IMR-90 (cell line): ENCODE measurements around the gene GPRC5B. TPM values are rescaled to one million over a fixed set of nuclear protein-coding genes. Genes with fewer than 3 reads are reported as not detected.

Experiments used
- ATAC-seq: fragments of 200-7000 bp; cut with Tn5 transposase; 2 replicates; pipeline ENCODE4 v1.9.1; 2020; ENCODE audit warnings: low read depth, mild to moderate bottlenecking, moderate library complexity
- BruUV-seq: library from RNA; stranded (reverse); fragments of 400-500 nt; replicated peaks from 2 replicates; lab custom pipeline; 2021; lab: Mats Ljungman, UMichigan
- CTCF ChIA-PET: fragments of 300-600 bp; formaldehyde crosslinking; extraction: SDS; loops from one replicate; lab custom pipeline; 2021; ENCODE audit warnings: antibody characterized with exemption; lab: Yijun Ruan, JAX
- POLR2A ChIA-PET: fragments of 300-600 bp; sonication (Branson Sonifier 250); formaldehyde crosslinking; loops from one replicate; lab custom pipeline; 2022; ENCODE audit warnings: antibody characterized with exemption; ENCODE audit not compliant: unreplicated experiment; lab: Charles Lee
- DNase-seq: peaks from one replicate; pipeline ENCODE4 v3.0.0; 2013
- H2AFZ ChIP-seq: replicated peaks from 2 replicates; pipeline ENCODE3; 2013; ENCODE audit warnings: low read length, mild to moderate bottlenecking; ENCODE audit not compliant: poor library complexity
- H2AK5ac ChIP-seq: 2 replicates; pipeline ENCODE4 v1.6.1; 2013; ENCODE audit warnings: low read depth, low read length, inconsistent platforms
- H2AK9ac ChIP-seq: replicated peaks from 2 replicates; pipeline ENCODE3; 2013; ENCODE audit warnings: mild to moderate bottlenecking, low read depth, low read length, moderate library complexity; ENCODE audit not compliant: poor library complexity
- H2BK120ac ChIP-seq: 2 replicates; pipeline ENCODE4 v1.6.1; 2013; ENCODE audit warnings: low read depth, low read length, inconsistent platforms
- H2BK15ac ChIP-seq: 3 replicates; pipeline ENCODE4 v1.6.1; 2013; ENCODE audit warnings: low read depth, low read length, inconsistent platforms
- H2BK20ac ChIP-seq: 2 replicates; pipeline ENCODE4 v1.6.1; 2013; ENCODE audit warnings: low read depth, mild to moderate bottlenecking, inconsistent platforms, low read length, moderate library complexity
- H2BK5ac ChIP-seq: 2 replicates; pipeline ENCODE4 v1.6.1; 2013; ENCODE audit warnings: mild to moderate bottlenecking, low read depth, low read length, inconsistent platforms; ENCODE audit not compliant: poor library complexity, severe bottlenecking
- H3K14ac ChIP-seq: replicated peaks from 2 replicates; pipeline ENCODE4 v1.6.1; 2013; ENCODE audit warnings: low read depth, low read length, inconsistent platforms
- H3K18ac ChIP-seq: 2 replicates; pipeline ENCODE4 v1.6.1; 2013; ENCODE audit warnings: low read depth, low read length, control low read depth
- H3K23ac ChIP-seq: 2 replicates; pipeline ENCODE4 v1.6.1; 2013; ENCODE audit warnings: low read depth, low read length, inconsistent platforms
- H3K27ac ChIP-seq: 2 replicates; pipeline ENCODE4 v1.5.1; 2013; ENCODE audit warnings: mild to moderate bottlenecking, control low read depth, low read length; ENCODE audit not compliant: insufficient read depth
- H3K27me3 ChIP-seq: 2 replicates; pipeline ENCODE4 v1.6.1; 2013; ENCODE audit warnings: low read length; ENCODE audit not compliant: control insufficient read depth, insufficient read depth
- H3K36me3 ChIP-seq: 2 replicates; pipeline ENCODE4 v1.6.1; 2013; ENCODE audit warnings: low read length, mixed read lengths; ENCODE audit not compliant: control insufficient read depth, insufficient read depth
- H3K4ac ChIP-seq: 2 replicates; pipeline ENCODE4 v1.6.1; 2013; ENCODE audit warnings: low read depth, low read length, inconsistent platforms
- H3K4me1 ChIP-seq: 2 replicates; pipeline ENCODE4 v1.6.1; 2013; ENCODE audit warnings: low read length, mixed read lengths; ENCODE audit not compliant: control insufficient read depth, insufficient read depth
- H3K4me2 ChIP-seq: 2 replicates; pipeline ENCODE4 v1.6.1; 2013; ENCODE audit warnings: low read depth, mild to moderate bottlenecking, control low read depth, low read length, moderate library complexity
- H3K4me3 ChIP-seq: 2 replicates; pipeline ENCODE4 v1.5.1; 2013; ENCODE audit warnings: low read depth, mild to moderate bottlenecking, control low read depth, low read length, moderate library complexity; ENCODE audit not compliant: insufficient read depth
- H3K56ac ChIP-seq: 2 replicates; pipeline ENCODE4 v1.6.1; 2013; ENCODE audit warnings: low read length, inconsistent platforms; ENCODE audit not compliant: insufficient read depth; ENCODE audit errors: extremely low read depth
- H3K79me1 ChIP-seq, 2 experiments: 2 replicates each; pipeline ENCODE4 v1.6.1; 2013; ENCODE audit warnings: low read length in 2 of 2, inconsistent platforms in 1 of 2, low read depth in 1 of 2
- H3K9ac ChIP-seq: 2 replicates; pipeline ENCODE4 v1.6.1; 2013; ENCODE audit warnings: low read depth, low read length, control low read depth
- H3K9me1 ChIP-seq: 2 replicates; pipeline ENCODE4 v1.6.1; 2013; ENCODE audit warnings: low read length, inconsistent platforms; ENCODE audit not compliant: insufficient read depth
- H3K9me3 ChIP-seq: 2 replicates; pipeline ENCODE4 v1.6.1; 2013; ENCODE audit warnings: low read length; ENCODE audit not compliant: control insufficient read depth, insufficient read depth
- H4K20me1 ChIP-seq: 2 replicates; pipeline ENCODE4 v1.6.1; 2013; ENCODE audit warnings: low read length, inconsistent platforms; ENCODE audit not compliant: insufficient read depth
- H4K5ac ChIP-seq: 2 replicates; pipeline ENCODE4 v1.6.1; 2013; ENCODE audit warnings: mild to moderate bottlenecking, low read depth, low read length, control low read depth
- H4K8ac ChIP-seq, 2 experiments: 2 replicates each; pipeline ENCODE4 v1.6.1; 2013; ENCODE audit warnings: low read depth in 2 of 2, low read length in 2 of 2, control low read depth in 1 of 2, inconsistent platforms in 1 of 2
- H4K91ac ChIP-seq: 2 replicates; pipeline ENCODE4 v1.6.1; 2013; ENCODE audit warnings: low read depth, low read length, inconsistent platforms; ENCODE audit not compliant: insufficient read depth
- BHLHE40 ChIP-seq: fragments of 150-350 bp; IDR thresholded peaks from 2 replicates; pipeline ENCODE4 v1.6.1; 2016; ENCODE audit warnings: mild to moderate bottlenecking, low read depth, low read length
- CEBPB ChIP-seq: IDR thresholded peaks from 2 replicates; pipeline ENCODE4 v1.6.1; 2012; ENCODE audit warnings: low read depth, low read length, improper control_type of control experiment
- CHD1 ChIP-seq: IDR thresholded peaks from 2 replicates; pipeline ENCODE4 v1.6.1; 2012; ENCODE audit warnings: low read depth, low read length, improper control_type of control experiment
- CTCF ChIP-seq: conservative IDR thresholded peaks from 2 replicates; pipeline ENCODE4 v1.5.1; 2012; ENCODE audit warnings: mild to moderate bottlenecking, low read depth, low read length, improper control_type of control experiment
- ELK1 ChIP-seq: fragments of 150-350 bp; IDR thresholded peaks from 2 replicates; pipeline ENCODE4 v1.6.1; 2016; ENCODE audit warnings: low read depth, mild to moderate bottlenecking, low read length, moderate library complexity, borderline replicate concordance
- FOS ChIP-seq: fragments of 150-350 bp; IDR thresholded peaks from 2 replicates; pipeline ENCODE4 v1.6.1; 2016; ENCODE audit warnings: low read depth, low read length
- MAFK ChIP-seq: IDR thresholded peaks from 2 replicates; pipeline ENCODE4 v1.6.1; 2012; ENCODE audit warnings: low read depth, low read length, improper control_type of control experiment
- MAZ ChIP-seq: IDR thresholded peaks from 2 replicates; pipeline ENCODE4 v1.6.1; 2012; ENCODE audit warnings: low read depth, mild to moderate bottlenecking, low read length, improper control_type of control experiment, moderate library complexity, borderline replicate concordance
- MXI1 ChIP-seq: IDR thresholded peaks from 2 replicates; pipeline ENCODE4 v1.6.1; 2012; ENCODE audit warnings: low read depth, mild to moderate bottlenecking, low read length, moderate library complexity, borderline replicate concordance
- NFE2L2 ChIP-seq: fragments of 150-350 bp; IDR thresholded peaks from 2 replicates; pipeline ENCODE4 v1.6.1; 2016; ENCODE audit warnings: low read depth, mild to moderate bottlenecking, low read length
- POLR2A ChIP-seq: IDR thresholded peaks from 2 replicates; pipeline ENCODE4 v1.6.1; 2012; ENCODE audit warnings: mild to moderate bottlenecking, low read depth, low read length
- RAD21 ChIP-seq: IDR thresholded peaks from 2 replicates; pipeline ENCODE4 v1.6.1; 2012; ENCODE audit warnings: low read length, improper control_type of control experiment
- RCOR1 ChIP-seq: IDR thresholded peaks from 2 replicates; pipeline ENCODE4 v1.6.1; 2012; ENCODE audit warnings: mild to moderate bottlenecking, low read length, improper control_type of control experiment; ENCODE audit not compliant: insufficient replicate concordance
- RFX5 ChIP-seq: IDR thresholded peaks from 2 replicates; pipeline ENCODE4 v1.8.0; 2012; ENCODE audit warnings: low read depth, mild to moderate bottlenecking, low read length, moderate library complexity
- SMC3 ChIP-seq: fragments of 150-350 bp; IDR thresholded peaks from 2 replicates; pipeline ENCODE4 v1.6.1; 2016; ENCODE audit warnings: low read depth, mild to moderate bottlenecking, antibody characterized with exemption, low read length, moderate library complexity
- USF2 ChIP-seq: fragments of 150-350 bp; IDR thresholded peaks from 2 replicates; pipeline ENCODE4 v1.6.1; 2017; ENCODE audit warnings: mild to moderate bottlenecking, antibody characterized with exemption, low read length, low read depth
- WGBS, 2 experiments: methylation state at CpG; one replicate each; pipeline versions ENCODE4 v1.1.5 to v1.1.7; 2013; ENCODE audit warnings: missing lambda C conversion rate in 2 of 2; ENCODE audit not compliant: insufficient read length in 1 of 2; ENCODE audit errors: extremely low coverage in 2 of 2; 5-methylcytosine and 5-hydroxymethylcytosine counted together
- dilution Hi-C: fragments of 300-500 bp; cut with HindIII; formaldehyde crosslinking; loops from one replicate; pipeline ENCODE4 v1.14.3; 2018; ENCODE audit warnings: low sequenced_read_pairs; ENCODE audit not compliant: unreplicated experiment
- in situ Hi-C: fragments of 300-500 bp; cut with MboI; formaldehyde crosslinking; loops from 3 replicates; pipeline ENCODE4 v1.14.3; 2019; ENCODE audit warnings: low sequenced_read_pairs, inconsistent platforms, mixed read lengths
- intact Hi-C: fragments of 100-400 bp; cut with micrococcal nuclease; formaldehyde crosslinking; loops from 2 replicates; pipeline ENCODE4 v1.10.0; 2022
- polyA plus RNA-seq, 3 experiments: library from polyadenylated mRNA; depleted of rRNA; stranded (reverse); fragments of >200 nt; gene quantifications; 2 replicates each; pipeline ENCODE4 v1.2.3, GENCODE V29; 2012; ENCODE audit warnings: low replicate concordance in 1 of 3
- total RNA-seq: library from RNA; depleted of rRNA; stranded (reverse); fragments of >200 nt; gene quantifications from 2 replicates; pipeline ENCODE4 v1.2.3, GENCODE V29; 2012

The GPRC5B gene
- total and polyA plus RNA-seq, 2 of the 4 experiments (the other 2 are of a cell fraction): 2.5 to 8.5 TPM

GRCh38 chr16:19859166-19859565 lies 25.5 kb downstream of the GPRC5B start:
- dilution Hi-C loops: no loop called here
- intact Hi-C loops: no loop called here
- no TSS peak for BruUV-seq
- 78% methylated on average over 2 of the region's 9 CpGs; no CpG with 5 or more reads in 1 of the 2 experiments for WGBS, 2 experiments
- Histone ChIP-seq H3K27ac (no peak overlapping the region), H4K91ac (no peak overlapping the region), H2BK120ac (no peak overlapping the region), H3K14ac (no peak overlapping the region), H2AK9ac (no peak overlapping the region), H3K18ac (no peak overlapping the region), H3K4ac (no peak overlapping the region), H3K56ac (no peak overlapping the region), H2AK5ac (no peak overlapping the region), H4K5ac (no peak overlapping the region), H2BK20ac (no peak overlapping the region), H4K20me1 (no peaks in the 10 kb centered on the region), H3K4me3 (no peak overlapping the region), H3K27me3 (no peaks in the 10 kb centered on the region), H3K9ac (no peak overlapping the region), H2AFZ (no peak overlapping the region), H2BK15ac (no peak overlapping the region), H3K23ac (no peak overlapping the region), H3K9me1 (peaks cover 6% of the 10 kb centered on the region; the same call in 1 of the 2 replicates), H2BK5ac (no peak overlapping the region), H3K4me2 (no peak overlapping the region), H3K36me3 (peaks cover 3% of the 10 kb centered on the region; the same call in 1 of the 2 replicates), H3K79me1 (no peaks in the 10 kb centered on the region), H4K8ac (no peak overlapping the region), H3K4me1 (peaks cover 3% of the 10 kb centered on the region; the same call in 1 of the 2 replicates), H3K9me3 (no peaks in the 10 kb centered on the region)
- ChIA-PET CTCF (no interaction called here), POLR2A (no interaction called here)
- no peak for TF ChIP-seq CHD1
- TF ChIP-seq POLR2A: no peak
- no peak for TF ChIP-seq SMC3
- TF ChIP-seq RAD21: no peak
- no peak for TF ChIP-seq MAZ
- TF ChIP-seq RFX5: no peak
- TF ChIP-seq RCOR1: no peak
- no peak for TF ChIP-seq MXI1
- no peak for TF ChIP-seq NFE2L2
- TF ChIP-seq BHLHE40: no peak
- TF ChIP-seq MAFK: no peak
- no peak for TF ChIP-seq USF2
- no peak for TF ChIP-seq CTCF
- TF ChIP-seq FOS: no peak
- TF ChIP-seq ELK1: no peak
- TF ChIP-seq CEBPB: no peak
- DNase-seq (no peak), ATAC-seq (no peak)
- in situ Hi-C loops: no loop called here
